HepG2 (cell line): ENCODE data around the gene SEPTIN12. TPM values are rescaled to one million over a fixed set of nuclear protein-coding genes. Genes with fewer than 3 reads are reported as not detected.

Experiments used
- ERF ChIP-seq: IDR thresholded peaks from 2 replicates; pipeline ENCODE4 v1.6.1; 2018; ENCODE audit warnings: missing biosample characterization, missing genetic modification reagents
- FLYWCH1 ChIP-seq: sonication (generic); formaldehyde crosslinking; IDR thresholded peaks from 2 replicates; pipeline ENCODE4 v1.8.1; 2023; ENCODE audit warnings: mild to moderate bottlenecking, missing genetic modification reagents
- HNRNPK ChIP-seq: fragments of 200-400 bp; formaldehyde crosslinking; IDR thresholded peaks from 2 replicates; pipeline ENCODE4 v1.6.1; 2018; ENCODE audit warnings: low read length, low read depth, moderate library complexity, mild to moderate bottlenecking; ENCODE audit not compliant: poor library complexity, severe bottlenecking
- KDM6A ChIP-seq: IDR thresholded peaks from 2 replicates; pipeline ENCODE4 v1.6.1; 2016; ENCODE audit warnings: low read depth
- NONO ChIP-seq, 2 experiments: fragments of 450-650 bp in 1 of 2; sonication (generic) in 1 of 2; formaldehyde crosslinking in 1 of 2; IDR thresholded peaks in 1 of 2; conservative IDR thresholded peaks in 1 of 2; 2 replicates each; pipeline versions ENCODE4 v1.6.1 to v1.8.0; 2017 to 2022; ENCODE audit warnings: mild to moderate bottlenecking in 1 of 2, missing genetic modification reagents in 1 of 2, moderate library complexity in 1 of 2
- ZNF317 ChIP-seq: sonication (generic); formaldehyde crosslinking; IDR thresholded peaks from 2 replicates; pipeline ENCODE4 v1.5.0; 2020; ENCODE audit warnings: mild to moderate bottlenecking, missing genetic modification reagents
- polyA plus RNA-seq, 8 experiments: library from polyadenylated mRNA; depleted of rRNA in 3 of 8; stranded (reverse) in 7 of 8; unstranded in 1 of 8; fragments of >200 nt; fragmentation: Illumina TruSeq in 4 of 8; extraction: Trizol in 4 of 8; gene quantifications; 2 replicates each; pipeline versions ENCODE4 v1.2.1 to v1.2.3, GENCODE V29; 2011 to 2016; ENCODE audit warnings: low read depth in 4 of 8, missing spikeins in 1 of 8, mixed read lengths in 1 of 8; ENCODE audit not compliant: insufficient read depth in 1 of 8
- total RNA-seq, 5 experiments: library from RNA; depleted of rRNA; stranded (reverse); fragments of >200 nt; fragmentation: Illumina TruSeq; extraction: Trizol; gene quantifications; 2 replicates each; pipeline ENCODE4 v1.2.3, GENCODE V29; 2016; ENCODE audit warnings: low read depth in 1 of 5
- TF ChIP-seq, protein P1 (sequence below): sonication (generic); formaldehyde crosslinking; IDR thresholded peaks from 2 replicates; pipeline ENCODE4 v1.8.0; 2022; ENCODE audit warnings: low read depth, missing genetic modification reagents
- TF ChIP-seq, protein P2 (sequence below): sonication (generic); formaldehyde crosslinking; IDR thresholded peaks from 2 replicates; pipeline ENCODE4 v1.4.0; 2020; ENCODE audit warnings: mild to moderate bottlenecking, low read depth, missing genetic modification reagents
- TF ChIP-seq, protein P3 (sequence below): IDR thresholded peaks from 2 replicates; pipeline ENCODE4 v1.6.1; 2012; ENCODE audit warnings: low read length, improper control_type of control experiment
- TF ChIP-seq, protein P4 (sequence below): sonication (generic); formaldehyde crosslinking; IDR thresholded peaks from 2 replicates; pipeline ENCODE4 v1.9.0; 2021; ENCODE audit warnings: mild to moderate bottlenecking, missing genetic modification reagents
- TF ChIP-seq, protein P5 (sequence below): sonication (generic); formaldehyde crosslinking; IDR thresholded peaks from 2 replicates; pipeline ENCODE4 v1.8.1; 2022; ENCODE audit warnings: low read depth, mild to moderate bottlenecking, missing genetic modification reagents

The SEPTIN12 gene
- total and polyA plus RNA-seq, 2 of the 13 experiments (the other 11 are each of a cell fraction or from before 2014, with no cell fraction given) = 0.22 TPM; not detected in 1

DNA sequence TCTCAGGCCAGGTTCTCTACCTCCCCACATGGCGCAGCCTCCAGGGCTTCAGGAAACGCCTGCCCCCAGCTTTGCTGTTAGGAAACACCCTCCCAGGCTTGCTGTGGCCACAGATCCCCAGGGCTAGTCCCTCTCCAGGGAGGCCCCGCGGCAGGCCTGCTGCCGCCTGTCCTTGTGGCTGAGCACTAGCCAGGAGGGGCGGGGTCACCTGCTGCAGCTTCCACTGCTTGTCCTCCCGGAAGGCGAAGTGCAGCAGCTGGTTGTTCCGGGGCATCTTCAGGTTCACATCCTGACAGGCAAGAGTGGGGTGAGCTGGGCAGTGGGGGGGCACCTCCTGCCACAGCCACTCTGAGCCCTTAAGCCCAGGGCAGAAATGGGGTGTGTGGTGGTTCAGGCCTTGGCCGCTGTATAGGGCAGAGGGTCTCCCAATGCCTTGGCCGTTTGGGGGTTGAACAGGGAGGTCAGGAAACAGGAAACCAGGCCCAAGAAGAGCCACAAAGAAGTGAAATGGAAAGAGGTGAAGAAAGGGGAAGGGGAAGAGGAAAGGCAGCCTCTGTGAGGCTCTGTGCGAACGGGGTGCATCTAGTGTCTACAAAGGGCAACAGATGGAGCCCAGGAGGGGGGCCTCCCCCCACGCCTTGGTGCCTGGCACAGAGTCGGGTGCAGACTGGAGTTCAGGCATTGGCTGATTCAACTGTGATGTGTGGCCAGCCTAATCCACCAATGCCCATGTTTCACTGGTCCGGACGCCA, 12.3 kb upstream of the SEPTIN12 start (continued):
- TF ChIP-seq, protein P1, sequence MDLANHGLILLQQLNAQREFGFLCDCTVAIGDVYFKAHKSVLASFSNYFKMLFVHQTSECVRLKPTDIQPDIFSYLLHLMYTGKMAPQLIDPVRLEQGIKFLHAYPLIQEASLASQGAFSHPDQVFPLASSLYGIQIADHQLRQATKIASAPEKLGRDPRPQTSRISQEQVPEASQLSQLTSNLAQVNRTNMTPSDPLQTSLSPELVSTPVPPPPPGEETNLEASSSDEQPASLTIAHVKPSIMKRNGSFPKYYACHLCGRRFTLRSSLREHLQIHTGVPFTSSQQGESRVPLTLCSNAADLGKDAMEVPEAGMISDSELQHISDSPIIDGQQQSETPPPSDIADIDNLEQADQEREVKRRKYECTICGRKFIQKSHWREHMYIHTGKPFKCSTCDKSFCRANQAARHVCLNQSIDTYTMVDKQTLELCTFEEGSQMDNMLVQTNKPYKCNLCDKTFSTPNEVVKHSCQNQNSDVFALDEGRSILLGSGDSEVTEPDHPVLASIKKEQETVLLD (CRISPR knock-in tag) = no peak
- TF ChIP-seq FLYWCH1 (CRISPR knock-in tag) (no peak), KDM6A (CRISPR knock-in tag) (no peak), ZNF317 (CRISPR knock-in tag) (no peak), ERF (CRISPR knock-in tag) (no peak), HNRNPK (no peak), NONO (IDR thresholded peaks at IDR 0.05) (no peak), NONO (CRISPR knock-in tag; conservative IDR thresholded peaks at IDR 0.05) (no peak)
- TF ChIP-seq, protein P2, sequence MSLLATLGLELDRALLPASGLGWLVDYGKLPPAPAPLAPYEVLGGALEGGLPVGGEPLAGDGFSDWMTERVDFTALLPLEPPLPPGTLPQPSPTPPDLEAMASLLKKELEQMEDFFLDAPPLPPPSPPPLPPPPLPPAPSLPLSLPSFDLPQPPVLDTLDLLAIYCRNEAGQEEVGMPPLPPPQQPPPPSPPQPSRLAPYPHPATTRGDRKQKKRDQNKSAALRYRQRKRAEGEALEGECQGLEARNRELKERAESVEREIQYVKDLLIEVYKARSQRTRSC (CRISPR knock-in tag) = no peak
- TF ChIP-seq, protein P3, sequence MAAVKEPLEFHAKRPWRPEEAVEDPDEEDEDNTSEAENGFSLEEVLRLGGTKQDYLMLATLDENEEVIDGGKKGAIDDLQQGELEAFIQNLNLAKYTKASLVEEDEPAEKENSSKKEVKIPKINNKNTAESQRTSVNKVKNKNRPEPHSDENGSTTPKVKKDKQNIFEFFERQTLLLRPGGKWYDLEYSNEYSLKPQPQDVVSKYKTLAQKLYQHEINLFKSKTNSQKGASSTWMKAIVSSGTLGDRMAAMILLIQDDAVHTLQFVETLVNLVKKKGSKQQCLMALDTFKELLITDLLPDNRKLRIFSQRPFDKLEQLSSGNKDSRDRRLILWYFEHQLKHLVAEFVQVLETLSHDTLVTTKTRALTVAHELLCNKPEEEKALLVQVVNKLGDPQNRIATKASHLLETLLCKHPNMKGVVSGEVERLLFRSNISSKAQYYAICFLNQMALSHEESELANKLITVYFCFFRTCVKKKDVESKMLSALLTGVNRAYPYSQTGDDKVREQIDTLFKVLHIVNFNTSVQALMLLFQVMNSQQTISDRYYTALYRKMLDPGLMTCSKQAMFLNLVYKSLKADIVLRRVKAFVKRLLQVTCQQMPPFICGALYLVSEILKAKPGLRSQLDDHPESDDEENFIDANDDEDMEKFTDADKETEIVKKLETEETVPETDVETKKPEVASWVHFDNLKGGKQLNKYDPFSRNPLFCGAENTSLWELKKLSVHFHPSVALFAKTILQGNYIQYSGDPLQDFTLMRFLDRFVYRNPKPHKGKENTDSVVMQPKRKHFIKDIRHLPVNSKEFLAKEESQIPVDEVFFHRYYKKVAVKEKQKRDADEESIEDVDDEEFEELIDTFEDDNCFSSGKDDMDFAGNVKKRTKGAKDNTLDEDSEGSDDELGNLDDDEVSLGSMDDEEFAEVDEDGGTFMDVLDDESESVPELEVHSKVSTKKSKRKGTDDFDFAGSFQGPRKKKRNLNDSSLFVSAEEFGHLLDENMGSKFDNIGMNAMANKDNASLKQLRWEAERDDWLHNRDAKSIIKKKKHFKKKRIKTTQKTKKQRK = no peak
- TF ChIP-seq, protein P4, sequence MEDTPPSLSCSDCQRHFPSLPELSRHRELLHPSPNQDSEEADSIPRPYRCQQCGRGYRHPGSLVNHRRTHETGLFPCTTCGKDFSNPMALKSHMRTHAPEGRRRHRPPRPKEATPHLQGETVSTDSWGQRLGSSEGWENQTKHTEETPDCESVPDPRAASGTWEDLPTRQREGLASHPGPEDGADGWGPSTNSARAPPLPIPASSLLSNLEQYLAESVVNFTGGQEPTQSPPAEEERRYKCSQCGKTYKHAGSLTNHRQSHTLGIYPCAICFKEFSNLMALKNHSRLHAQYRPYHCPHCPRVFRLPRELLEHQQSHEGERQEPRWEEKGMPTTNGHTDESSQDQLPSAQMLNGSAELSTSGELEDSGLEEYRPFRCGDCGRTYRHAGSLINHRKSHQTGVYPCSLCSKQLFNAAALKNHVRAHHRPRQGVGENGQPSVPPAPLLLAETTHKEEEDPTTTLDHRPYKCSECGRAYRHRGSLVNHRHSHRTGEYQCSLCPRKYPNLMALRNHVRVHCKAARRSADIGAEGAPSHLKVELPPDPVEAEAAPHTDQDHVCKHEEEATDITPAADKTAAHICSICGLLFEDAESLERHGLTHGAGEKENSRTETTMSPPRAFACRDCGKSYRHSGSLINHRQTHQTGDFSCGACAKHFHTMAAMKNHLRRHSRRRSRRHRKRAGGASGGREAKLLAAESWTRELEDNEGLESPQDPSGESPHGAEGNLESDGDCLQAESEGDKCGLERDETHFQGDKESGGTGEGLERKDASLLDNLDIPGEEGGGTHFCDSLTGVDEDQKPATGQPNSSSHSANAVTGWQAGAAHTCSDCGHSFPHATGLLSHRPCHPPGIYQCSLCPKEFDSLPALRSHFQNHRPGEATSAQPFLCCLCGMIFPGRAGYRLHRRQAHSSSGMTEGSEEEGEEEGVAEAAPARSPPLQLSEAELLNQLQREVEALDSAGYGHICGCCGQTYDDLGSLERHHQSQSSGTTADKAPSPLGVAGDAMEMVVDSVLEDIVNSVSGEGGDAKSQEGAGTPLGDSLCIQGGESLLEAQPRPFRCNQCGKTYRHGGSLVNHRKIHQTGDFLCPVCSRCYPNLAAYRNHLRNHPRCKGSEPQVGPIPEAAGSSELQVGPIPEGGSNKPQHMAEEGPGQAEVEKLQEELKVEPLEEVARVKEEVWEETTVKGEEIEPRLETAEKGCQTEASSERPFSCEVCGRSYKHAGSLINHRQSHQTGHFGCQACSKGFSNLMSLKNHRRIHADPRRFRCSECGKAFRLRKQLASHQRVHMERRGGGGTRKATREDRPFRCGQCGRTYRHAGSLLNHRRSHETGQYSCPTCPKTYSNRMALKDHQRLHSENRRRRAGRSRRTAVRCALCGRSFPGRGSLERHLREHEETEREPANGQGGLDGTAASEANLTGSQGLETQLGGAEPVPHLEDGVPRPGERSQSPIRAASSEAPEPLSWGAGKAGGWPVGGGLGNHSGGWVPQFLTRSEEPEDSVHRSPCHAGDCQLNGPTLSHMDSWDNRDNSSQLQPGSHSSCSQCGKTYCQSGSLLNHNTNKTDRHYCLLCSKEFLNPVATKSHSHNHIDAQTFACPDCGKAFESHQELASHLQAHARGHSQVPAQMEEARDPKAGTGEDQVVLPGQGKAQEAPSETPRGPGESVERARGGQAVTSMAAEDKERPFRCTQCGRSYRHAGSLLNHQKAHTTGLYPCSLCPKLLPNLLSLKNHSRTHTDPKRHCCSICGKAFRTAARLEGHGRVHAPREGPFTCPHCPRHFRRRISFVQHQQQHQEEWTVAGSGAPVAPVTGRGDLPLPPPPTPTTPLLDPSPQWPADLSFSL = no peak
- TF ChIP-seq, protein P5, sequence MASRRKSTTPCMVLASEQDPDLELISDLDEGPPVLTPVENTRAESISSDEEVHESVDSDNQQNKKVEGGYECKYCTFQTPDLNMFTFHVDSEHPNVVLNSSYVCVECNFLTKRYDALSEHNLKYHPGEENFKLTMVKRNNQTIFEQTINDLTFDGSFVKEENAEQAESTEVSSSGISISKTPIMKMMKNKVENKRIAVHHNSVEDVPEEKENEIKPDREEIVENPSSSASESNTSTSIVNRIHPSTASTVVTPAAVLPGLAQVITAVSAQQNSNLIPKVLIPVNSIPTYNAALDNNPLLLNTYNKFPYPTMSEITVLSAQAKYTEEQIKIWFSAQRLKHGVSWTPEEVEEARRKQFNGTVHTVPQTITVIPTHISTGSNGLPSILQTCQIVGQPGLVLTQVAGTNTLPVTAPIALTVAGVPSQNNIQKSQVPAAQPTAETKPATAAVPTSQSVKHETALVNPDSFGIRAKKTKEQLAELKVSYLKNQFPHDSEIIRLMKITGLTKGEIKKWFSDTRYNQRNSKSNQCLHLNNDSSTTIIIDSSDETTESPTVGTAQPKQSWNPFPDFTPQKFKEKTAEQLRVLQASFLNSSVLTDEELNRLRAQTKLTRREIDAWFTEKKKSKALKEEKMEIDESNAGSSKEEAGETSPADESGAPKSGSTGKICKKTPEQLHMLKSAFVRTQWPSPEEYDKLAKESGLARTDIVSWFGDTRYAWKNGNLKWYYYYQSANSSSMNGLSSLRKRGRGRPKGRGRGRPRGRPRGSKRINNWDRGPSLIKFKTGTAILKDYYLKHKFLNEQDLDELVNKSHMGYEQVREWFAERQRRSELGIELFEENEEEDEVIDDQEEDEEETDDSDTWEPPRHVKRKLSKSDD (CRISPR knock-in tag) = no peak
